SK-N-MC (cell line): ENCODE data around the gene ZBTB20.

Experiments
- DNase-seq: peaks from one replicate; pipeline ENCODE4 v3.0.0-alpha.2; 2011; ENCODE audit warnings: low read depth, low spot score
- H3K27ac ChIP-seq: fragments of 200-600 bp; sonication (generic); 2 replicates; pipeline ENCODE4 v1.5.1; 2016; ENCODE audit warnings: mixed run types
- H3K36me3 ChIP-seq: fragments of 200-600 bp; sonication (generic); 2 replicates; pipeline ENCODE4 v1.6.1; 2017; ENCODE audit warnings: antibody characterized with exemption, low read length, mixed read lengths; ENCODE audit not compliant: insufficient read depth
- H3K4me3 ChIP-seq: fragments of 200-600 bp; sonication (generic); 2 replicates; pipeline ENCODE4 v1.5.1; 2016
- H3K9ac ChIP-seq: fragments of 200-600 bp; sonication (generic); 2 replicates; pipeline ENCODE4 v1.8.0; 2017; ENCODE audit warnings: mixed run types, mixed read lengths; ENCODE audit not compliant: insufficient read length
- H3K9me3 ChIP-seq: fragments of 200-600 bp; sonication (generic); 2 replicates; pipeline ENCODE4 v1.6.1; 2017; ENCODE audit warnings: low read depth, mild to moderate bottlenecking, antibody characterized with exemption, low read length, moderate library complexity, mixed read lengths
- EZH2 ChIP-seq: fragments of 200-600 bp; sonication (generic); IDR thresholded peaks from one replicate; pipeline ENCODE4 v1.6.1; 2017; ENCODE audit warnings: antibody characterized with exemption
- FOXP2 ChIP-seq: optimal IDR thresholded peaks from 2 replicates; pipeline ENCODE3; 2011; ENCODE audit warnings: mild to moderate bottlenecking, moderate library complexity; ENCODE audit not compliant: insufficient read depth; ENCODE audit errors: extremely low read length, control extremely low read depth
- POLR2AphosphoS5 ChIP-seq: IDR thresholded peaks from 2 replicates; pipeline ENCODE4 v1.6.1; 2012; ENCODE audit warnings: mild to moderate bottlenecking, low read depth, low read length, borderline replicate concordance

ZBTB20 gene

GRCh38 chr3:114331710-114332109, 815.4 kb downstream of the ZBTB20 start:
- no peak overlapping the region for H3K27ac ChIP-seq
- no peak overlapping the region for H3K4me3 ChIP-seq
- TF ChIP-seq FOXP2 (no peak), POLR2AphosphoS5 (no peak), EZH2 (no peak)
- H3K36me3 ChIP-seq = no peaks in the 10 kb centered on the region
- H3K9me3 ChIP-seq = no peaks in the 10 kb centered on the region
- no peak for DNase-seq
- H3K9ac ChIP-seq = no peak overlapping the region

GRCh38 chr3:114331007-114331406, 816.1 kb downstream of the ZBTB20 start:
- no peaks in the 10 kb centered on the region for H3K9me3 ChIP-seq
- H3K4me3 ChIP-seq = no peak overlapping the region
- H3K9ac ChIP-seq = no peak overlapping the region
- DNase-seq = no peak
- TF ChIP-seq POLR2AphosphoS5 (no peak), FOXP2 (no peak), EZH2 (no peak)
- no peak overlapping the region for H3K27ac ChIP-seq
- H3K36me3 ChIP-seq = no peaks in the 10 kb centered on the region

GRCh38 chr3:114329823-114330222, 817.3 kb downstream of the ZBTB20 start:
- no peak overlapping the region for H3K27ac ChIP-seq
- DNase-seq = no peak
- TF ChIP-seq POLR2AphosphoS5 (no peak), FOXP2 (no peak), EZH2 (no peak)
- no peaks in the 10 kb centered on the region for H3K36me3 ChIP-seq
- no peaks in the 10 kb centered on the region for H3K9me3 ChIP-seq
- H3K4me3 ChIP-seq = no peak overlapping the region
- no peak overlapping the region for H3K9ac ChIP-seq

- TF ChIP-seq POLR2AphosphoS5 (no peak), EZH2 (no peak), FOXP2 (no peak)
Observed at GRCh38 chr3:114328345-114328744, 818.7 kb downstream of the ZBTB20 start.

GRCh38 chr3:114327665-114328064, 819.4 kb downstream of the ZBTB20 start:
- Histone ChIP-seq H3K36me3 (no peaks in the 10 kb centered on the region), H3K27ac (no peak overlapping the region), H3K9ac (no peak overlapping the region), H3K9me3 (no peaks in the 10 kb centered on the region), H3K4me3 (no peak overlapping the region)
- DNase-seq = no peak
- TF ChIP-seq POLR2AphosphoS5 (no peak), EZH2 (no peak), FOXP2 (no peak)

More at GRCh38 chr3:114328345-114328744, 818.7 kb downstream of the ZBTB20 start:
- Histone ChIP-seq H3K4me3 (no peak overlapping the region), H3K9ac (no peak overlapping the region), H3K36me3 (no peaks in the 10 kb centered on the region), H3K27ac (no peak overlapping the region), H3K9me3 (no peaks in the 10 kb centered on the region)
- no peak for DNase-seq

GRCh38 chr3:114323546-114324254, 823.4 kb downstream of the ZBTB20 start:
- no peak for DNase-seq
- no peaks in the 10 kb centered on the region for H3K9me3 ChIP-seq
- no peak overlapping the region for H3K27ac ChIP-seq
- TF ChIP-seq FOXP2 (no peak), EZH2 (no peak), POLR2AphosphoS5 (no peak)
- H3K9ac ChIP-seq = no peak overlapping the region
- no peak overlapping the region for H3K4me3 ChIP-seq
- no peaks in the 10 kb centered on the region for H3K36me3 ChIP-seq

- no peak overlapping the region for H3K27ac ChIP-seq
- no peak for DNase-seq
- no peaks in the 10 kb centered on the region for H3K36me3 ChIP-seq
- no peak for TF ChIP-seq EZH2
- no peak for TF ChIP-seq POLR2AphosphoS5
- no peak for TF ChIP-seq FOXP2
- H3K9ac ChIP-seq = no peak overlapping the region
- H3K9me3 ChIP-seq = no peaks in the 10 kb centered on the region
- no peak overlapping the region for H3K4me3 ChIP-seq
Observed at GRCh38 chr3:114320246-114320645, 826.8 kb downstream of the ZBTB20 start.

- Histone ChIP-seq H3K9me3 (no peaks in the 10 kb centered on the region), H3K27ac (no peak overlapping the region), H3K4me3 (no peak overlapping the region), H3K36me3 (no peaks in the 10 kb centered on the region), H3K9ac (no peak overlapping the region)
- no peak for DNase-seq
- no peak for TF ChIP-seq POLR2AphosphoS5
- TF ChIP-seq EZH2 = no peak
- no peak for TF ChIP-seq FOXP2
Observed at GRCh38 chr3:114319453-114319852, 827.6 kb downstream of the ZBTB20 start.

GRCh38 chr3:114318295-114318694, 828.8 kb downstream of the ZBTB20 start:
- no peak for DNase-seq
- TF ChIP-seq FOXP2 = no peak
- no peak for TF ChIP-seq POLR2AphosphoS5
- no peak for TF ChIP-seq EZH2
- Histone ChIP-seq H3K36me3 (no peaks in the 10 kb centered on the region), H3K9me3 (no peaks in the 10 kb centered on the region), H3K27ac (no peak overlapping the region), H3K4me3 (no peak overlapping the region), H3K9ac (no peak overlapping the region)
